Uterus (tissue), 2 donors: ENCODE measurements around the gene RAP1B.

Experiments used
- CTCF ChIP-seq, 4 experiments: fragments of 200-600 bp in 2 of 4; fragments of 450-650 bp in 2 of 4; sonication (generic) in 2 of 4; IDR thresholded peaks; one replicate each; pipeline ENCODE4 v1.5.1; 2016 to 2019; ENCODE audit warnings: antibody characterized with exemption in 4 of 4, mild to moderate bottlenecking in 2 of 4, moderate library complexity in 1 of 4
- POLR2A ChIP-seq, 2 donors: fragments of 450-650 bp; IDR thresholded peaks; one replicate each; pipeline ENCODE4 v1.6.1; 2016; ENCODE audit warnings: antibody characterized with exemption in 2 of 2, mild to moderate bottlenecking in 1 of 2, moderate library complexity in 1 of 2

DNA sequence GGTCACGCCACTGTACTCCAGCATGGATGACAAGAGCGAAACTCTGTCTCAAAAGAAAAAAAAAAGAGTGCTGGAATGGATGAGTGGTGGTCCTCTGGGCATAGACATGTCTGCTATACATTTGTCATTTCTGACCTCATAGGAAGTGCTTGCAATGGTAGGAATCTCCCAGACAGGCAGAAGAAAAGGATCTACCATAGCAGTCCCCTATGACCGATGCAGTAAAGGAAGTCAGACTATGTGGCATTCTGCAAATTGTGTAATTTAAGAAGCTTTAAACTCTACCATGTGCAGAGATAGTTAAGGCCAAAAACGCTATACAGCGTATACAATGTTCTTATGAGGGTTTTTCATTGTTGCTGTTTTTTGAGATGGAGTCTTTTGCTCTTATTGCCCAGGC lies 24.7 kb upstream of the RAP1B start:
- no peak for TF ChIP-seq CTCF (IDR thresholded peaks at IDR 0.05)
- TF ChIP-seq POLR2A (IDR thresholded peaks at IDR 0.05) = no peak
